Limb (tissue), 2 donors: Measurements from ENCODE around the gene FAM177B.

Experiments used
- DNase-seq, 2 donors: peaks; one replicate each; pipeline ENCODE4 v3.0.0-alpha.2; 2016; ENCODE audit errors: extremely low spot score in 2 of 2

The FAM177B gene

DNA sequence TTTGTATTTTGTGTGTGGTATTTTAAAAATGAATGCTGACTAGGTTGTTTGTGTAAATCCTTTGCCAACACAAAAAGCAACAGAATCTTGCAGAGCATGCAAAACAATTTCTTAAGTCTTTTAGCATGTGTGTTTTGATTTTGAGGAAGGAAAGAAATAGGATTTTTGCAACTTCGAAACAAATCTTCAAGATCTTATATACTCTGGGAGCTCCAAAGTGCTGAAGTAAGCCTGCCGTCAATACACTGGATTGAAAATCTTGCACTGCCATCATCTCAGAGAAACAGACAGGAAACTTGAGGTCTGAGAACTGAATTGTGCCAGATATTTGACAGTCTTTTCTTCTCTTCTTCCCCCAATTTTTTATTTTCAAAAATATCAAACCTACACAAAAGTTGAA lies 48.5 kb downstream of the FAM177B start:
- no peak for DNase-seq

DNA sequence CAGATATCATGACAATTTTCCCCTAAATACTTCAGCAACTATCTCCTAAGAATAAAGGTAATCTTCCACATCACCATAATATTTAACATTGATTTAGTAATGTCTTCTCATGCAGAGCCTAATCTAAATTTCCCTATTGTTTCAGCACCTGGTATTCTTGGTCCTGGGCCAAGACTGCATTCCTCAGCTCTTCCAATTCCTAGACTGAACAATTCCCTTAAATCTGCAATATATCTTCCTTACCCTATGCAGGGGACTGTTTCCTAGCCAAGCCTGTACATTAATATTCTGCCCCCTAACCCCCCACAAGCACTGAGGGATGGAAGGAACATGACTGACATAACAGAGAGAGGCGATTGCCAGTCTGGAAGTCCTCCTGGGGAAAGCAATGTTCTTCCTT lies 49.1 kb downstream of the FAM177B start:
- DNase-seq, result peak in 1 of 2 donors; percentile 62

DNA sequence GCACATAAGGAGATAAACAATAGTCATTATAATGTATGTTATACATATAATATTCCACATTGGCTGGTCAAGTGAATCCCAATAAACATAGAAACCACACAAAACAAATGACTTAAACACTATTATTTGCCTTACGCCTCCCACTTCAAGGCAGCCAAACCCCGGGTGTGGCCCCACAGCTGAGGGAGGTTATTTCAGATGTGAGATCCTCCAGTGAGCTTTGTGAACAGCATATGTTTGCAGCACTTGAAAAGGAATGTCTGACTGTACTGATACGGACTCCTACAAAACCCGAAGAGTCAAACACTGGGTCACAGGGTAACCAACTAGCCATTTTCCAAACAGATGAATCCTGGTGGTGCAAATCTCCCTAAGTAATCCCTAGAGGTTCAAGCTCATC lies 50.7 kb downstream of the FAM177B start:
- DNase-seq, result no peak

DNA sequence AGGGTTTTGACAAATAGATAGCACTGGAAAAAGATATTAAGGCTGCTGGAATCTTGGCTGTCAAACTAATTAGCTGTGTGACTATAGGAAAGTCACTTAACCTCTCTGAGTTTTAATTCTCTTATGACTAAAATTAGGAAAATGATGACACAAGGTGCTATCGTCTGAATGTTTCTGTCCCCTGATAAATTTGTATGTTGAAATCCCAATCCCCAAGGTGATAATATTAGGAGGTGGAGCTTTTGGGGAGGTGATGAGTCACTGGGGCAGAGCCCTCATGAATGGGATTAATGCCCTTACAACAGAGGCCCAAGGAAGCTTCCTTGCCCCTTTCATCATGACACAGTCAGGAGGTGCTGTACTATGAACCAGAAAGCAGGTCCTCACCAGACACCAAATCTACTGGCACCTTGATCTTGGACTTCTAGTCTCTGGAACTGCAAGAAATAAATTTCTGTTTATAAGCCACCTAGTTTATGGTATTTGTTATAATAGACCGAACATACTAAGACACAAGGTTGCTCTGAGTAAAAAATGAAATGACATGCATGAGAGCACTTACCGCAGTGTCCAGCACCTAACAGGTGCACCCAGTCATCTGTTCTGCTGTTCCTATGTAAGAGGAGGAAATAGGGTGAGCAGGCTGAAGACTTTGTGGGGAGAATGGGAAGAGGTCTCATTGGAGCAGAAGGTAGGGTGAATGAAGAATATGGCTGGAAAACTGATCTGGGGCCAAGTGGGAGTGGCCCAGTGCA lies 51.6 kb downstream of the FAM177B start:
- DNase-seq, result no peak

DNA sequence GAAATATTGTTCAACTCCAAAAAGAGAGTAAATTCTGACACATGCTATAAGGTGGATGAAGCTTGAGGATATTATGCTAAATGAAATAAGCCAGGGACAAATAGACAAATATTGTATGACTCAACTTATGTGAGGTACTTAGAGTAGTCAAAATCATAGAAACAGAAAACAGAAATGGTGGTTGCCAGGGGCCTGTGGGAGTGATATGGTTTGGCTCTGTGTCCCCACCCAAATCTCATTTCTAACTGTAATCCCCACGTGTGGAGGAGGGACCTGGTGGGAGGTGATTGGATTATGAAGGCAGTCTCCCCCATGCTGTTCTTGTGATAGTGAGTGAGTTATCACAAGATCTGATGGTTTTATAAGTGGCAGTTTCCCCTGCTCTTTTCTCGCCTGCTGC lies 53.1 kb downstream of the FAM177B start:
- no peak for DNase-seq

DNA sequence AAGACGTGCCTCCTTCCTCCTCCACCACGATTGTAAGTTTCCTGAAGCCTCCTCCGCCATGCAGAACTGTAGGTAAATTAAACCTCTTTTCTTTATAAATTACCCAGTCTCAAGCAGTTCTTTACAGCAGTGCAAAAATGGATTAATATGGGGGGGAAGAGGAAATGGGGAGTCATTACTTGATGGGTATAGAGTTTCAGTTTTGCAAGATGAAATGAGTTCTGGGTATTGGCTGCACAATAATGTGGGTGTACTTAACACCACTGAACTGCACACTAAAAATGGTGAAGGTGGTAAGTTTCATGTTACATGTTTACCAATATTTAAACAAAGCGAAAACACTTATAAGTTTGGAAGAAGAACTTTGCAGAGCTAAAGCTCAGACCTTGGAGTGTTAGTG lies 53.5 kb downstream of the FAM177B start:
- DNase-seq, result no peak

DNA sequence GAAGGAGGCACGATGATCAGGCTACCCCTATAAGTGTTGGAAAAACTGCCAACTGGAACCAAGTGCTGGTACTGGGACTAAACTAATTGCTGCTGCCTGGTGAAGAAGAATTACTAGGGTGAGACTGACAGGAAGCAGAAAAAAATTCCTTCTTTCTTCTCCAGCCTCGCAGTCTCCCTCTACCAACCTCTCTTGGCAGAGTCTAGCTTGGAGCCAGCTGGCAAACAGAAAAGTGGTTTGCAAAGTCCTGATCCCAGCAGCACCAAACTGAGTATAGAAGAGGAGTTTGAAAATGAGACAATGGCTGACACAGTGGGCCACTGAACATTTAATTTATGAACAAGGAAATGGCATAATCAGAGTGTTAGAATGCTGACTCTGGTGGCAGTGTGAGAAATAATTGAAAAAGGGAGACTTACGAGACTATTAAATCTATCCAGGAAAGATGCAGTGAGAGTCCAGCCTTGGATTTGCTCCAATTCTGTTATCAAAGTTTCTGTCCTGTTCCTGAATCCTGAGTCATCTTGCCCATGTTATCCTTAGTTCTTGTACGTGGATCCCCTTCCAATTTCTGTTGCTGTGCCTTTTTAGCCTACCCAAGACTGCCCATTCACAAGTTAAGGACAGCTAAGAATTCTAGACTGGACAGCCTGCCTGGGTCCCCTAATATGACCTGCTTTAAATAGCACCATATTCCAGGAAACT lies 54.2 kb downstream of the FAM177B start:
- no peak for DNase-seq

DNA sequence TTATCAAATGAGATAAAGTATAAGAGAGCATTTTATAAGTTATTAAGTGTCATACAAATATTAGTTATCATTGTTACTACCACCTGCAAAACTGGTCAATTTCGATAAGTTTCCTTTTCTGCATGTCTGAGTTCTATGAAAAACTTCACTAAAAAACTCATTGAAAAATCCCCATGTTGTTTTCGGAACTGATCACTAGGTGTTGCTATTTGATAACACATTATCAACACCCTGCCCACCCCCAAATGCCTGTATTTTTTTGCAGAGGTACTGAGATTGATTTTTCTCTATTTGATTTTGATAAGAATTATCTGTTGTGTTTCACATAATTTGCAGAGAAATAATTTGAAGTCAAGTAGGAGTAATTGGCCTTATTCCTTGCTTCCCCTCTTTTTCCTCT lies 55.7 kb downstream of the FAM177B start:
- DNase-seq, result no peak

DNA sequence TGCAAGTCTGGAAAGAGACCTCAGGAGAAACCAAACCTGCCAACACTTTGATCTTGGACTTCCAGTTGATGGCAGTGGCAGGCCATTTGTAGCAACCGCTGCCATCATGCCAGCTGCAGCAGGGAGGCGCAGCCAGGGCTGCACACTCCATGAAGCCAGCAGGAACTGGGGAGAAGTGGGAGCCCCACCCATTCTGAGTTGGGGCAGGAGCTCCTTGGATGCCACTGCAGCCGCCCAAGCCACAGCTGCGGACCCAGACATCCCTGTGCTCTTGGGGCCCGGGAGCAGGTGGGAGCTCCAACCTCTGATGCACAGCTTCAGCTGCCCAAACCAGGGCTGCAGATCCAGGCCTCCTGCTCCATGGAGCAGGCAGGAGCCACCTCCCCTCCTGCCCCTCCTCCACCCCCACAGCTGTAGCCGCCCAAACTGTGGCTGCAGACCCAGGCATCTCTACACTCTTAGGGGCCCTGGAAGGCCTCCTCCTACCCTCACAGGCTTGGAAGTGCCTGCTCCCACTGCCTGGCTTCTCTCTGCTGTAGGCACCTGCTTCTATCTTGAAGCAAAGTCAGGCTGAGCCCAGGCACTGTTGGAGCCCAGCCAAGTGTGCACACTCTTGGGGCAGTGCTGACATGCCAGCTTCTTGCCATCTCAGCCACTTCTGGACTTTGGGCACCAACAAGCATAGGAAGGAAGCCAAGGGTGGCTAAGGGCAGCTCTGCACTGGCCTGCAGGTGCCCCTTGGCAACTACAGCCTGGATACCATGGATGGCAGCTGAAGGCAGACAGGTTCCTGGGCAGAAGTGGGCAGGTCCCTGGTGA lies 57.9 kb downstream of the FAM177B start:
- no peak for DNase-seq

DNA sequence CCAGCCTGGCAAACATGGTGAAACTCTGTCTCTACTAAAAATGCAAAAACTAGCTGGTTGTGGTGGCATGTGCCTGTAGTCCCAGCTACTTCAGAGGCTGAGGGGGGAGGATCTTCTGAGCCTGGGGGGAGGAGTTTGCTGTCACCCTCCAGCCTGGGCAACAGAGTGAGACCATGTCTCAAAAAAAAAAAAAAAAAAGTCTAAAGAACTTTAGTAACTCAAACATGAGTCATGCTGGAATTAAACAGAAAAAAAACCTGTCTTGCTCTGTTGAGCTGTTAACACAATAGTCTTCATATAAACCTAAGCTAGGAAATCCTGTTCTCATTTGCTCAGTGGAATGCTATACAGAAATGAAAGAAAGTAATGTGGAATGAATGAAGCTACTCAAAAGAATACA lies 61.1 kb downstream of the FAM177B start:
- no peak for DNase-seq

DNA sequence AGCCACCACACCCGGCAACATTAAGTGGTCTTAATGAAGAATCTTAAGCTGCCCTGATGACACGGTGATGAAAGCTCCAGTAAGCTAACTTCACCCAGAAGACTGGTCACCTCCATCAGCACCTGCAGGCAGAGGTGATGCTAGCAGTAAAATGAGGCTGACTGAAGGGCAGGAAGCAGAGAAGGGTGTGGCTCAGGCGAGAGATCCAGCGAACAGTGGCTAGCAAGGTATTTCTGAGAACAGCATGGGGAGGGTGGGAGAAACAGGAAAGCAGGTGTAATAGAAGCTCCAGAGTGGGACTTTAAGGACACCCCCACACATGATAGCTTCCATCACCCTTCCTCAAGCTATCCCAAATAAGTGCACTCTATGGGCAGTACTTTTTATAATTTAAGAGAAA lies 62.0 kb downstream of the FAM177B start:
- DNase-seq, result no peak
